ENCODE measurements around the gene HSD17B3.

DNA sequence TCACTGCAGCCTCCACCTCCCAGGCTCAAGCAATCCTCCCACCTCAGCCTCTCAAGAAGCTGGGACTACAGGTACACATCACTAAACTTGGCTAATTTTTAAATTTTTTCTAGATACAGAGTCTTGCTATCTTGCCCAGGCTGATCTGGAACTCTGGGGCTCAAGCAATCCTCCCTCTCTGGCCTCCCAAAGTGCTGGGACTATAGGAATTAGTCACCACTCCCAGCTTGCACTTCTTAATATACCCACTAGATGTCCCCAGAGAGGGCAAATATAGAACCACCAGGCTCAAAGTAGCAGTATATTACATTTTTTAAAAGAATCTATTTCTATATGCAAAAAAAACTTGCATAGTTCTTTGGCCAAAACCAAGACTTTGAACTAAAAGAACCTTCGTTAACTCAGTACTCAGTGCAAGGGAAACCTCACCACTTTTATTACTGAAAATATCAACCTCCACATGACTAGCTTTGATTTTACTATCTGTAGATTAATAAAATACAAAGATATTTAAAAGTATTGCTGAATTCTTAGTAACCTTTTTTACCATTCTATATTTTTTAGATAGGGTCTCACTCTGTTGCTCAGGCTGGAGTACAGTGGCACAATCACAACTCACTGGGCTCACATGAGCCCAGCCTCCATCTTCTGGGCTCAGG is 25.8 kb upstream of the HSD17B3 start:
- TF ChIP-seq POLR2A (IDR thresholded peaks at IDR 0.05; ENCODE audit: low read depth, low read length) (no peak), POLR2AphosphoS5 (IDR thresholded peaks at IDR 0.05; ENCODE audit: low read depth, low read length) (no peak), TAF1 (IDR thresholded peaks at IDR 0.05; ENCODE audit: borderline replicate concordance, low read depth, low read length) (no peak)

Data from GM12892 (cell line).